Mononuclear cell (primary cell): ENCODE measurements around the gene KIF18B. TPM values are rescaled to one million over a fixed set of nuclear protein-coding genes. Genes with fewer than 3 reads are reported as not detected.

Experiments used
- H3K27me3 ChIP-seq: 2 replicates; pipeline ENCODE4 v1.6.0; 2011; ENCODE audit warnings: low read length, control low read depth; ENCODE audit not compliant: insufficient read depth
- H3K4me1 ChIP-seq: 2 replicates; pipeline ENCODE4 v1.5.1; 2011; ENCODE audit warnings: mild to moderate bottlenecking, low read length, control low read depth; ENCODE audit not compliant: insufficient read depth
- H3K4me3 ChIP-seq: 2 replicates; pipeline ENCODE4 v1.5.1; 2011; ENCODE audit warnings: mild to moderate bottlenecking, low read length, moderate library complexity
- H3K9me3 ChIP-seq: 2 replicates; pipeline ENCODE4 v1.5.1; 2011; ENCODE audit warnings: low read depth, mild to moderate bottlenecking, control low read depth, low read length
- total RNA-seq: library from RNA; depleted of rRNA; stranded (reverse); fragments of >200 nt; gene quantifications from one replicate; pipeline ENCODE4 v1.2.3, GENCODE V29; 2012

Gene KIF18B
- total RNA-seq, 1 donor, result 0.10 TPM

GRCh38 chr17:44932096-44932786 is 15.3 kb downstream of the KIF18B start:
- no peak overlapping the region for H3K4me3 ChIP-seq
- H3K9me3 ChIP-seq, result no peaks in the 10 kb centered on the region
- H3K4me1 ChIP-seq, result no peaks in the 10 kb centered on the region
- H3K27me3 ChIP-seq, result no peaks in the 10 kb centered on the region

DNA sequence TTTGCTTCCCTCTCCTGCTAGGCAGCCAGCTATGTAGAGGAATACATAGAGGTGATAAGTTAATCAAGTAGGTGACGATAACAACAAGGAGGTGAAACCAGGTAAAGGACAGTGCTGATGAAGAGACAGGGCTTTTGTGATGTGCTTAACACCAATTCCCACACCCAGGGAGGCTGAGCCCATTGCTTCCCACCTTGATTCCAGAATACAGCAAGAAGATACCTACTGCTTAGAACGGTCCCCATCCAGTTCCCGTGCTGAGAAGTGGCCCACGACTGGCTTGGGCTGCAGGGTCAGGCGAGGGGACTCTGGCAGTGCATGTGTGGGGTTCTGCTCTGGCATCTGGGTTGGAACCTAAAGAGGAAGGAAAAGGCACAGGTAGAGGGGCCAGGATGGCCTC is 16.2 kb downstream of the KIF18B start:
- Histone ChIP-seq H3K27me3 (no peaks in the 10 kb centered on the region), H3K9me3 (no peaks in the 10 kb centered on the region), H3K4me1 (no peaks in the 10 kb centered on the region), H3K4me3 (no peak overlapping the region)

DNA sequence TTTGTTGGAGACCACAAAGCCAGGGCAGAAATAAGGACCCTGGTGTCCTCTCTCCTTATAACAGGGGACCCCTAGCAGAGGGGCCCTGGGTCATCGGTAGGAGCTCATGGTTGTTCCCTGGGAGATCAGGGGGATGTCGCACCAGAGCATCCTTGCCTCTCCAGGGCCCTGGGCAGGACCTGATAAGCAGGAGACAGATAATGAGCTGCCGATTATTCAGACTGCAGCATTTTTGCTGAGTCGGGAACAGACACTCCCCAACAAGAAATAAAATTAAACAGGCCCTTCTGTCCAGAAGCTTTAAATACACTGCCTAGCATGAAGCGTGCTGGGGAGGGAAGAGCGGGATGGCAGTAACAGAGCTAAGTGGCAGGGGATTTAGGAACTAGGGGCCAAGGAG is 16.9 kb downstream of the KIF18B start:
- H3K4me1 ChIP-seq, result no peaks in the 10 kb centered on the region
- no peaks in the 10 kb centered on the region for H3K27me3 ChIP-seq

GRCh38 chr17:44928950-44929720 is 18.4 kb downstream of the KIF18B start:
- Histone ChIP-seq H3K4me3 (no peak overlapping the region), H3K4me1 (no peaks in the 10 kb centered on the region), H3K27me3 (no peaks in the 10 kb centered on the region), H3K9me3 (no peaks in the 10 kb centered on the region)

More for the DNA sequence above, 16.9 kb downstream of the KIF18B start:
- no peak overlapping the region for H3K4me3 ChIP-seq
- no peaks in the 10 kb centered on the region for H3K9me3 ChIP-seq

GRCh38 chr17:44928136-44928535 is 19.4 kb downstream of the KIF18B start:
- Histone ChIP-seq H3K4me1 (no peaks in the 10 kb centered on the region), H3K27me3 (no peaks in the 10 kb centered on the region), H3K4me3 (no peak overlapping the region), H3K9me3 (no peaks in the 10 kb centered on the region)

DNA sequence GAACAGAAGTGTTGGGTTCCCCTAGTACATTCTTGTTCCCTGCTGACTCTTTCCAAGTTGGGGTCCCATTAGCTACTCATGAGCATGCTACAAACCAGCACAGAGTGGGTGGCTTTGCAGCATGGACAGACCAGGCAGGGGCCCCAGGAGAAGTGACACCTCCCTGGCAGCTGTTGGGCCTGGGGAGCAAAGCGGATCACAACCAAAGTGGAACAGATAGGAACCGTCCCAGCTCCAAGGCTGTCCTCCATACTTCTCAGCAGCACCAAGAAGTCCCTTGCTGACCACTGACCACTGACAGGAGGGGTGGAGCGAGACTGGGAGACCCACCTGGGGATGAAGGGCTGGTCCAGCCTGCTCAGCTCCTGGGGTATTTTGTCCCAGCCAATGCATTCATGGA is 19.9 kb downstream of the KIF18B start:
- Histone ChIP-seq H3K9me3 (no peaks in the 10 kb centered on the region), H3K4me1 (no peaks in the 10 kb centered on the region)

GRCh38 chr17:44926821-44927525 is 20.6 kb downstream of the KIF18B start:
- Histone ChIP-seq H3K27me3 (no peaks in the 10 kb centered on the region), H3K4me3 (no peak overlapping the region), H3K9me3 (no peaks in the 10 kb centered on the region), H3K4me1 (no peaks in the 10 kb centered on the region)

More for the DNA sequence above, 19.9 kb downstream of the KIF18B start:
- Histone ChIP-seq H3K27me3 (no peaks in the 10 kb centered on the region), H3K4me3 (no peak overlapping the region)

DNA sequence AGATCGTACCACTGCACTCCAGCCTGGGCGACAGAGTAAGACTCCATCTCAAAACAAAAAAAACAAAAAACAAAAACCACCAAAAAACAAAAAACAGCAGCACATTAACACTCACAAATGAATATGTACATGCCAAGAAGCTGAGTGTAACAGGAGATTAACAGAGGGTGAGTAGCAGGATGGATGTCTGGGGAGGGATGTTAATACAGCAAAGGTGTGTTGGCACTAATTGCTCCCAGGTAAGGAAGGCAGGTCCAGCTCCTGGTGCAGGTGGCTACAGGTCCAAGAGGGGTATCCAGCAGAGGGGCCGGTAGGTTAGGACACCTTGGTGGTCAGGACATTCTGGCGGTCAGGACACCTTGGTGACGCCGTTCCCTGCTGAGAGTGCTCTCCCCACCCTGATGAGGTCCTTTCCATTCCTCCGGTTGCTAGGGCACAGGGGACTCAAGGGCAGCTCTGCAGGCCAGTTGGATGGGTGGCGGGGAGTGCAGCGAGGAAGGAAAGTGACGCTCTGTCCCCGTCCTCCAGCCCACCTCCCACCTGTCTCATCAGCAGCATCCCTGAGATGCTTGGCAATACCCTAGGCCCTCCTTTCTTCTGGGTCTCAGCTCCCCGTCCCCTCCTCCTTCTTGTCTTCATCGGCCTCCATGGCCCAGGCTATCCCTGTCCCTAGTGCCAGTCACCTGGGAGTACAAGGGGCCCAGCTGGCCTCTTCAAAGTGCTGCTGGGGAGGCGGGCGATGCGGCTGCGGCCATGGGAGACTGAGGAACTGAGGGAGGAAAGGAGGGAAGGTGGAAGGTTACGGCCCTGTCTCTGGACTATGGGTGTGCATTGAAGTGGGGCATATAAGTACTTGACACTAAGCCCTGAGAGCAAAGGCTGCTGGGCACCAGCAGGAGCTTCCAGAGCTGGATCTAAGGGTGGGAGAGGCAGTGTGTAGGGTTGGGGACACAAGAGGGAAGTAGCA is 21.6 kb downstream of the KIF18B start:
- Histone ChIP-seq H3K9me3 (no peaks in the 10 kb centered on the region), H3K4me1 (no peaks in the 10 kb centered on the region), H3K4me3 (no peak overlapping the region), H3K27me3 (no peaks in the 10 kb centered on the region)

GRCh38 chr17:44924107-44924544 is 23.4 kb downstream of the KIF18B start:
- H3K9me3 ChIP-seq, result no peaks in the 10 kb centered on the region
- no peaks in the 10 kb centered on the region for H3K4me1 ChIP-seq

DNA sequence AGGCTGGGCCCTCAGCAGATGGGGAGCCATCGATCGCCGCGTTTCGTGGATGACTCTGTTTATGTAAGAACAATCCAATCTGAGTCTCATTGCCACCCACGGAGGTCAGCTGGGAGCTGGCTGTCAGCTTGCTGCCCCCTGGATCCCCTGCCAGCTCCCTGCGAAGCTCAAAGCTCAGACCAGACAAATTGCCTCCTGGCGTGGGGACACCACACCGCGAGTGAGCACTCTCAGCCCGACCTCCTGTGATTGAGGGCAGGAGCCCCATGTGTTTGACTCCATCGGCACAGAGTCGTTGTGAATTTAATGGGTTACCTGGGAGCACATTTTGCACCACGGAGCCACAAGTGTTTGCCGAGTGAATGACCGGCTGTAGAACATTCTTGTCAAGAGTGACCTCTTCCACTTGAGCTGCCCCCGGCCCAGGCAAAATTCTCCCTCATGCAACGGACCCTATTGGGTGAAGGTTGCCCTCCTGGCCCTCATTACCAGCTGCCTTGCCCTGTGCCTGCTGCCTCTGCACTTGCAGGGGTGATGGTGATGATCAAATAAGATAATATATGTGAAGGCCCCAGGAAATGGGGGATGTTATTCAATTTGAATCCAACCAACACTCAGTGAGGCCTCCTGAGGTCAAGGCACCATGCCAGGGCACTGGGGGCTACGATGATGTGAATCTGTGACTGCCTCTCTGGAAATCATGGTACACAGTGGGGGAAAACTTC is 24.7 kb downstream of the KIF18B start:
- peaks cover 3% of the 10 kb centered on the region for H3K27me3 ChIP-seq
- no peaks in the 10 kb centered on the region for H3K4me1 ChIP-seq
- no peaks in the 10 kb centered on the region for H3K9me3 ChIP-seq
- H3K4me3 ChIP-seq, result no peak overlapping the region

More at GRCh38 chr17:44924107-44924544, 23.4 kb downstream of the KIF18B start:
- no peak overlapping the region for H3K4me3 ChIP-seq
- peaks cover 3% of the 10 kb centered on the region for H3K27me3 ChIP-seq

DNA sequence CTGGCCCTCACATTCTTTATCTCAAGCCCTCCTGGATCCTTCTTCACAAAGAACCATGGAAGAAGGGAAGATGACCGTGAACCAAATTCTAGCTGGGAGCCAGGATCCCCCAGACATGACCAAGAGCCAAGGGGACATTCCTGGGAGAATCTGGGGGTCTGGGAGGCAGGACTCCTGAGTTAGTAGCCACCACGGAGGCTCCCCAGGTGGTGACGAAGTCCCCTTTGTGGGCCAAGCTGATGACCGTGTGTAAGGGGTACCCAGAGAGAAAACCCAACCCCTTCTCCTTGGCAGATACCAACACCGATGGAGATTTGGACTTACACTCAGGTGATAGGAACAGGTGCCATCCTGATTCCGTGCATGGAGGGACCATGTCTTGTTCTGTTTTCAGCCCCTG is 25.4 kb downstream of the KIF18B start:
- H3K4me3 ChIP-seq, result no peak overlapping the region
- H3K4me1 ChIP-seq, result no peaks in the 10 kb centered on the region
- H3K27me3 ChIP-seq, result peaks cover 3% of the 10 kb centered on the region
- no peaks in the 10 kb centered on the region for H3K9me3 ChIP-seq

DNA sequence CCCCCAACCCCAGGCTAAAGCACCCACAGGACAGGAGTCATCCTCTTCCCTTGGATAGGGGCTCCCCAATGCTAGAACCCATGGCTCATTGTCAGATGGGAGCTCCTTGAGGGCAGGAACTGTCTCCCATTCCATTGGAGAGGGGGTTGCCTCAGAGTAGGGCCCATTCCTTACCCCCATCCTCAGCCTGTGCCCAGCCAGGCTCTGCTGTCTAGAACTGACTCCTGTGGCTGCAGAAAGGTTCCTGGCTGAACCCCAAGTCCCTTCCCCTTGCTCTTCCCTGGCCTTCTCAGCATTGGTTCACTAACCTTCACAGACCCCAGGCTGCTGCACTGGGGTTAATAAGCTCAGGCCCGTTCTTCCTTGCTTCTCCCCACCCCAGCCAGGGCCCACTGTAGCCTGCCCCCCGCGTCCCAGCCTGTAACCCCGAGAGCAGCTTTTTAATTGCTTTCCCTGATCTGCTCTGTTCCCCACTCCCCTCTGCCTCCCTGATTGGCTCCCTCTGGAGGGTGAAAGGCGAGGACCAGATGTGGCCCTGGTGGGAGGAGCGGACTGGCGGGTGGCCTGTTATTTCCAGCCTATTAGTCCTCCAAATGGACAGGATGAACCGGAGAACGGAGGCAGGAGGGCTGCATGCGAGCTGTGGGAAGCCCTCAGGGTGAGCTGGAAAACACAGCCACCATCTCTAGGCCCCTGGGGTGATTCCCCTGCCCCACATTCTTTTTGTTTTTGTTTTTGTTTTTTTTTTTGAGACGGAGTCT is 26.3 kb downstream of the KIF18B start:
- Histone ChIP-seq H3K4me1 (peaks cover 1% of the 10 kb centered on the region), H3K4me3 (no peak overlapping the region), H3K9me3 (no peaks in the 10 kb centered on the region), H3K27me3 (peaks cover 3% of the 10 kb centered on the region)

- Histone ChIP-seq H3K27me3 (peaks cover 3% of the 10 kb centered on the region), H3K4me1 (peaks cover 9% of the 10 kb centered on the region), H3K4me3 (no peak overlapping the region), H3K9me3 (no peaks in the 10 kb centered on the region)
Measured at GRCh38 chr17:44920565-44920940, 27.0 kb downstream of the KIF18B start.
